Peyer's patch (tissue), 4 donors: ENCODE results near the gene NCAM2. TPM values are rescaled to one million over a fixed set of nuclear protein-coding genes. Genes with fewer than 3 reads are reported as not detected.

Experiments
- DNase-seq, 3 donors: peaks; one replicate each; pipeline ENCODE4 v3.0.0-alpha.2; 2017 to 2019
- H3K27ac ChIP-seq, 4 donors: fragments of 200-600 bp; sonication (generic); one replicate each; pipeline ENCODE4 v1.5.1; 2016 to 2019
- H3K27me3 ChIP-seq, 2 donors: fragments of 200-600 bp; sonication (generic); one replicate each; pipeline ENCODE4 v1.5.1; 2019
- H3K36me3 ChIP-seq, 3 donors: fragments of 200-600 bp; sonication (generic); one replicate each; pipeline ENCODE4 v1.5.1; 2016 to 2019
- H3K4me1 ChIP-seq, 4 donors: fragments of 200-600 bp; sonication (generic); one replicate each; pipeline ENCODE4 v1.5.1; 2016 to 2019
- H3K4me3 ChIP-seq, 4 donors: fragments of 200-600 bp; sonication (generic); 1 replicate in 3 of 4; 2 replicates in 1 of 4; pipeline ENCODE4 v1.5.1; 2016 to 2019; ENCODE audit warnings: mild to moderate bottlenecking in 1 of 4
- H3K9me3 ChIP-seq, 4 donors: fragments of 200-600 bp; sonication (generic); one replicate each; pipeline ENCODE4 v1.5.1; 2016 to 2019; ENCODE audit warnings: mild to moderate bottlenecking in 1 of 4
- CTCF ChIP-seq, 6 experiments: fragments of 450-650 bp in 4 of 6; fragments of 200-600 bp in 2 of 6; sonication (generic) in 1 of 6; IDR thresholded peaks; one replicate each; pipeline ENCODE4 v1.5.1; 2017 to 2019; ENCODE audit warnings: antibody characterized with exemption in 6 of 6, mild to moderate bottlenecking in 3 of 6, moderate library complexity in 1 of 6
- POLR2A ChIP-seq, 2 donors: fragments of 450-650 bp; IDR thresholded peaks; one replicate each; pipeline ENCODE4 v1.5.1; 2017; ENCODE audit warnings: antibody characterized with exemption in 2 of 2, mild to moderate bottlenecking in 2 of 2, moderate library complexity in 2 of 2
- total RNA-seq, 4 donors: library from RNA; depleted of rRNA; stranded (reverse); fragments of >200 nt; gene quantifications; one replicate each; pipeline ENCODE4 v1.1.0, GENCODE V29; 2016

NCAM2 gene
- total RNA-seq, 4 donors from 2014 or later, result 0.13 to 5.8 (median 0.60) TPM

- H3K4me3 ChIP-seq, result no peak overlapping the region
- no peak for DNase-seq
- H3K27ac ChIP-seq, result no peak overlapping the region
- no peak for TF ChIP-seq CTCF (IDR thresholded peaks at IDR 0.05)
- TF ChIP-seq POLR2A (IDR thresholded peaks at IDR 0.05), result no peak
- H3K4me1 ChIP-seq, result no peaks in the 10 kb centered on the region
- no peaks in the 10 kb centered on the region for H3K36me3 ChIP-seq
- H3K9me3 ChIP-seq, result no peaks in the 10 kb centered on the region
- H3K27me3 ChIP-seq, result no peaks in the 10 kb centered on the region
These were observed 99.3 kb downstream of the NCAM2 start for GRCh38 chr21:21097466-21097865.

GRCh38 chr21:21101911-21102310, 103.7 kb downstream of the NCAM2 start:
- Histone ChIP-seq H3K9me3 (no peaks in the 10 kb centered on the region), H3K27me3 (no peaks in the 10 kb centered on the region), H3K27ac (no peak overlapping the region), H3K36me3 (no peaks in the 10 kb centered on the region), H3K4me1 (no peaks in the 10 kb centered on the region), H3K4me3 (no peak overlapping the region)
- no peak for TF ChIP-seq CTCF (IDR thresholded peaks at IDR 0.05)
- no peak for TF ChIP-seq POLR2A (IDR thresholded peaks at IDR 0.05)
- DNase-seq, result no peak

GRCh38 chr21:21102896-21103295, 104.7 kb downstream of the NCAM2 start:
- H3K9me3 ChIP-seq, result no peaks in the 10 kb centered on the region
- no peaks in the 10 kb centered on the region for H3K27me3 ChIP-seq
- no peaks in the 10 kb centered on the region for H3K4me1 ChIP-seq
- no peak for TF ChIP-seq POLR2A (IDR thresholded peaks at IDR 0.05)
- no peak for TF ChIP-seq CTCF (IDR thresholded peaks at IDR 0.05)
- H3K27ac ChIP-seq, result no peak overlapping the region
- no peak for DNase-seq
- no peaks in the 10 kb centered on the region for H3K36me3 ChIP-seq
- H3K4me3 ChIP-seq, result no peak overlapping the region

GRCh38 chr21:21103692-21104091, 105.5 kb downstream of the NCAM2 start:
- TF ChIP-seq POLR2A (IDR thresholded peaks at IDR 0.05) (no peak), CTCF (IDR thresholded peaks at IDR 0.05) (no peak)
- H3K36me3 ChIP-seq, result no peaks in the 10 kb centered on the region
- DNase-seq, result no peak
- no peaks in the 10 kb centered on the region for H3K9me3 ChIP-seq
- H3K27ac ChIP-seq, result no peak overlapping the region
- H3K4me1 ChIP-seq, result no peaks in the 10 kb centered on the region
- no peaks in the 10 kb centered on the region for H3K27me3 ChIP-seq
- H3K4me3 ChIP-seq, result no peak overlapping the region

- Histone ChIP-seq H3K4me3 (no peak overlapping the region), H3K36me3 (no peaks in the 10 kb centered on the region)
- TF ChIP-seq POLR2A (IDR thresholded peaks at IDR 0.05) (no peak), CTCF (IDR thresholded peaks at IDR 0.05) (no peak)
These were observed 111.5 kb downstream of the NCAM2 start for GRCh38 chr21:21109736-21110135.

GRCh38 chr21:21111309-21111920, 113.2 kb downstream of the NCAM2 start:
- Histone ChIP-seq H3K36me3 (no peaks in the 10 kb centered on the region), H3K4me1 (no peaks in the 10 kb centered on the region), H3K4me3 (no peak overlapping the region), H3K27me3 (no peaks in the 10 kb centered on the region), H3K27ac (no peak overlapping the region), H3K9me3 (no peaks in the 10 kb centered on the region)
- no peak for TF ChIP-seq POLR2A (IDR thresholded peaks at IDR 0.05)
- no peak for TF ChIP-seq CTCF (IDR thresholded peaks at IDR 0.05)
- DNase-seq, result no peak

More at GRCh38 chr21:21109736-21110135, 111.5 kb downstream of the NCAM2 start:
- H3K4me1 ChIP-seq, result no peaks in the 10 kb centered on the region
- no peak for DNase-seq
- H3K27me3 ChIP-seq, result no peaks in the 10 kb centered on the region
- no peaks in the 10 kb centered on the region for H3K9me3 ChIP-seq
- H3K27ac ChIP-seq, result no peak overlapping the region
